Smooth muscle cell (in vitro differentiated cells): Measurements from ENCODE around the gene SIX5. TPM values are rescaled to one million over a fixed set of nuclear protein-coding genes. Genes with fewer than 3 reads are reported as not detected.

Experiments used
- DNase-seq: peaks from one replicate; lab custom pipeline; 2025; ENCODE audit not compliant: unreplicated experiment; lab: John Stamatoyannopoulos, UW
- H2AFZ ChIP-seq: fragments of 200-600 bp; sonication (generic); 2 replicates; pipeline ENCODE4 v1.6.0; 2016; ENCODE audit warnings: antibody characterized with exemption, low read depth, mild to moderate bottlenecking
- H3F3A ChIP-seq: fragments of 200-600 bp; sonication (generic); 2 replicates; pipeline ENCODE4 v1.6.0; 2017; ENCODE audit warnings: antibody characterized with exemption, low read depth
- H3K27ac ChIP-seq: fragments of 200-600 bp; sonication (generic); 2 replicates; pipeline ENCODE4 v1.5.1; 2016; ENCODE audit warnings: low read depth, mild to moderate bottlenecking
- H3K27me3 ChIP-seq: fragments of 200-600 bp; sonication (generic); 2 replicates; pipeline ENCODE4 v1.6.1; 2016; ENCODE audit warnings: low read depth, mild to moderate bottlenecking
- H3K36me3 ChIP-seq: fragments of 200-600 bp; sonication (generic); 2 replicates; pipeline ENCODE4 v1.5.1; 2016; ENCODE audit warnings: low read depth
- H3K4me1 ChIP-seq: fragments of 200-600 bp; sonication (generic); 2 replicates; pipeline ENCODE4 v1.5.1; 2016; ENCODE audit warnings: low read depth
- H3K4me2 ChIP-seq: fragments of 200-600 bp; sonication (generic); 2 replicates; pipeline ENCODE4 v1.6.0; 2016; ENCODE audit warnings: mild to moderate bottlenecking
- H3K4me3 ChIP-seq: fragments of 200-600 bp; sonication (generic); 2 replicates; pipeline ENCODE4 v1.5.1; 2016; ENCODE audit warnings: mild to moderate bottlenecking
- H3K79me2 ChIP-seq: fragments of 200-600 bp; sonication (generic); 2 replicates; pipeline ENCODE4 v1.6.0; 2016; ENCODE audit warnings: low read depth, mild to moderate bottlenecking
- H3K9ac ChIP-seq: fragments of 200-600 bp; sonication (generic); 2 replicates; pipeline ENCODE4 v1.6.0; 2016; ENCODE audit warnings: low read depth
- H3K9me3 ChIP-seq: fragments of 200-600 bp; sonication (generic); replicated peaks from 2 replicates; pipeline ENCODE4 v1.5.1; 2016; ENCODE audit warnings: low read depth
- H4K20me1 ChIP-seq: fragments of 200-600 bp; sonication (generic); 2 replicates; pipeline ENCODE4 v1.6.0; 2016; ENCODE audit warnings: low read depth
- CTCF ChIP-seq: fragments of 200-600 bp; sonication (generic); IDR thresholded peaks from 2 replicates; pipeline ENCODE4 v1.5.1; 2017; ENCODE audit warnings: borderline replicate concordance, mild to moderate bottlenecking, antibody characterized with exemption; ENCODE audit not compliant: insufficient read depth, poor library complexity, severe bottlenecking
- WGBS: methylation state at CpG from one replicate; pipeline ENCODE4 v1.1.7; 2016; ENCODE audit warnings: low lambda C conversion rate; 5-methylcytosine and 5-hydroxymethylcytosine counted together
- polyA plus RNA-seq: library from polyadenylated mRNA; unstranded; fragments of >200 nt; fragmentation: Nextera tagmentation; extraction: Ambion mirVana; gene quantifications from 2 replicates; pipeline ENCODE4 v1.2.1, GENCODE V29; 2016
- total RNA-seq: library from RNA; depleted of rRNA; stranded (reverse); fragments of >200 nt; gene quantifications from 2 replicates; pipeline ENCODE4 v1.2.3, GENCODE V29; 2014

SIX5 gene
- total and polyA plus RNA-seq, 2 experiments from 2014 or later: 10.2 to 16.0 TPM

- Histone ChIP-seq H3K9ac (peak overlapping the region; percentile 83), H3K4me3 (peak overlapping the region; percentile 85), H3K4me1 (no peaks in the 10 kb centered on the region), H3K79me2 (peaks cover 62% of the 10 kb centered on the region), H3K27ac (peak overlapping the region; percentile 84), H3K4me2 (peak overlapping the region; percentile 96), H3K27me3 (no peaks in the 10 kb centered on the region), H3K9me3 (no peaks in the 10 kb centered on the region), H2AFZ (peak overlapping the region; percentile 52), H4K20me1 (no peaks in the 10 kb centered on the region), H3K36me3 (no peaks in the 10 kb centered on the region), H3F3A (no peaks in the 10 kb centered on the region)
- WGBS: under 1% methylated on average over 51 of the region's 51 CpGs
- TF ChIP-seq CTCF: peak; percentile 8
- DNase-seq: peak; percentile 88
Observed at GRCh38 chr19:45717131-45717982, 51.7 kb downstream of the SIX5 start.

GRCh38 chr19:45716359-45717130 lies 52.5 kb downstream of the SIX5 start:
- DNase-seq: no peak
- Histone ChIP-seq H4K20me1 (no peaks in the 10 kb centered on the region), H3K9ac (peak overlapping the region; percentile 83), H3K27me3 (no peaks in the 10 kb centered on the region), H3F3A (no peaks in the 10 kb centered on the region), H3K36me3 (no peaks in the 10 kb centered on the region), H3K4me3 (peak overlapping the region; percentile 85), H3K4me1 (no peaks in the 10 kb centered on the region), H3K4me2 (peak overlapping the region; percentile 96), H2AFZ (peak overlapping the region; percentile 52), H3K27ac (peak overlapping the region; percentile 59), H3K79me2 (peaks cover 59% of the 10 kb centered on the region), H3K9me3 (no peaks in the 10 kb centered on the region)
- 4% methylated on average over 24 of the region's 24 CpGs for WGBS
- TF ChIP-seq CTCF: no peak

- 76% methylated on average over 3 of the region's 3 CpGs for WGBS
- Histone ChIP-seq H3K27ac (no peak overlapping the region), H3K4me3 (no peak overlapping the region), H3K9me3 (no peaks in the 10 kb centered on the region), H3K36me3 (no peaks in the 10 kb centered on the region), H3K4me2 (no peak overlapping the region), H3K27me3 (no peaks in the 10 kb centered on the region), H3F3A (no peaks in the 10 kb centered on the region), H3K9ac (no peak overlapping the region), H3K79me2 (peaks cover 69% of the 10 kb centered on the region), H2AFZ (no peak overlapping the region), H3K4me1 (no peaks in the 10 kb centered on the region), H4K20me1 (no peaks in the 10 kb centered on the region)
- DNase-seq: no peak
- no peak for TF ChIP-seq CTCF
Observed at GRCh38 chr19:45715139-45715538, 53.9 kb downstream of the SIX5 start.

Other genes starting within 250 kb of the SIX5 start
- gene OPA3, start 184.4 kb downstream of the SIX5 start, total RNA-seq: 6.2 and 8.8 TPM in 2 replicates
- gene OPA3, start 184.4 kb downstream of the SIX5 start, polyA plus RNA-seq: 10.3 and 13.3 TPM in 2 replicates
- not detected in 2 replicates for gene GPR4, start 167.0 kb downstream of the SIX5 start, total RNA-seq
- gene GPR4, start 167.0 kb downstream of the SIX5 start, polyA plus RNA-seq: 0.31 TPM in 1 of 2 replicates, not detected in the other
- 7.7 and 15.6 TPM in 2 replicates for gene EML2, start 129.9 kb downstream of the SIX5 start, total RNA-seq
- gene EML2, start 129.9 kb downstream of the SIX5 start, polyA plus RNA-seq: 19.0 and 20.8 TPM in 2 replicates
- gene GIPR, start 101.0 kb downstream of the SIX5 start, total RNA-seq: 0.99 and 1.8 TPM in 2 replicates
- 2.4 and 3.4 TPM in 2 replicates for gene GIPR, start 101.0 kb downstream of the SIX5 start, polyA plus RNA-seq
- gene SNRPD2, start 77.3 kb downstream of the SIX5 start, total RNA-seq: 234 and 284 TPM in 2 replicates
- 637 and 690 TPM in 2 replicates for gene SNRPD2, start 77.3 kb downstream of the SIX5 start, polyA plus RNA-seq
- gene QPCTL, start 76.6 kb downstream of the SIX5 start, total RNA-seq: 12.2 and 12.9 TPM in 2 replicates
- 10.0 and 13.3 TPM in 2 replicates for gene QPCTL, start 76.6 kb downstream of the SIX5 start, polyA plus RNA-seq
- gene FBXO46, start 38.4 kb downstream of the SIX5 start, total RNA-seq: 5.6 and 7.2 TPM in 2 replicates
- gene FBXO46, start 38.4 kb downstream of the SIX5 start, polyA plus RNA-seq: 7.9 and 13.1 TPM in 2 replicates
- gene MEIOSIN, start 35.8 kb downstream of the SIX5 start, total RNA-seq: not detected in 2 replicates
- gene MEIOSIN, start 35.8 kb downstream of the SIX5 start, polyA plus RNA-seq: 0.12 TPM in 1 of 2 replicates, not detected in the other
- gene DMPK, start 13.2 kb upstream of the SIX5 start, total RNA-seq: 19.2 and 23.6 TPM in 2 replicates
- 32.7 and 47.7 TPM in 2 replicates for gene DMPK, start 13.2 kb upstream of the SIX5 start, polyA plus RNA-seq
- gene DMWD, start 23.6 kb upstream of the SIX5 start, total RNA-seq: 14.9 and 16.1 TPM in 2 replicates
- gene DMWD, start 23.6 kb upstream of the SIX5 start, polyA plus RNA-seq: 57.6 and 96.4 TPM in 2 replicates
- 0.22 TPM in 1 of 2 replicates, not detected in the other for gene RSPH6A, start 46.1 kb upstream of the SIX5 start, total RNA-seq
- 0.15 TPM in 1 of 2 replicates, not detected in the other for gene RSPH6A, start 46.1 kb upstream of the SIX5 start, polyA plus RNA-seq
- gene SYMPK, start 93.9 kb upstream of the SIX5 start, total RNA-seq: 30.9 and 33.3 TPM in 2 replicates
- gene SYMPK, start 93.9 kb upstream of the SIX5 start, polyA plus RNA-seq: 28.6 and 34.1 TPM in 2 replicates
- gene FOXA3, start 95.1 kb upstream of the SIX5 start, total RNA-seq: 0.13 and 0.76 TPM in 2 replicates
- 0.50 and 0.65 TPM in 2 replicates for gene FOXA3, start 95.1 kb upstream of the SIX5 start, polyA plus RNA-seq
- 10.4 and 19.0 TPM in 2 replicates for gene IRF2BP1, start 116.9 kb upstream of the SIX5 start, total RNA-seq
- gene IRF2BP1, start 116.9 kb upstream of the SIX5 start, polyA plus RNA-seq: 11.2 and 12.9 TPM in 2 replicates
- 1.6 and 3.9 TPM in 2 replicates for gene MYPOP, start 133.4 kb upstream of the SIX5 start, total RNA-seq
- gene MYPOP, start 133.4 kb upstream of the SIX5 start, polyA plus RNA-seq: 2.1 and 3.5 TPM in 2 replicates
- gene NANOS2, start 145.5 kb upstream of the SIX5 start, total RNA-seq: not detected in 2 replicates
- gene NANOS2, start 145.5 kb upstream of the SIX5 start, polyA plus RNA-seq: not detected in 2 replicates
- 0.04 TPM in 2 replicates for gene NOVA2, start 204.6 kb upstream of the SIX5 start, total RNA-seq
- 0.24 TPM in 1 of 2 replicates, not detected in the other for gene NOVA2, start 204.6 kb upstream of the SIX5 start, polyA plus RNA-seq
- 5.3 and 10.0 TPM in 2 replicates for gene CCDC61, start 226.2 kb upstream of the SIX5 start, total RNA-seq
- gene CCDC61, start 226.2 kb upstream of the SIX5 start, polyA plus RNA-seq: 7.0 and 8.3 TPM in 2 replicates